Measurements from ENCODE around the gene RNASE3. TPM values are rescaled to one million over a fixed set of nuclear protein-coding genes. Genes with fewer than 3 reads are reported as not detected.
A peak's percentile ranks its signal among the peaks of the same experiment; 100 is the strongest.

RNASE3 gene
- polyA plus RNA-seq, 1 experiment, result not detected

DNA sequence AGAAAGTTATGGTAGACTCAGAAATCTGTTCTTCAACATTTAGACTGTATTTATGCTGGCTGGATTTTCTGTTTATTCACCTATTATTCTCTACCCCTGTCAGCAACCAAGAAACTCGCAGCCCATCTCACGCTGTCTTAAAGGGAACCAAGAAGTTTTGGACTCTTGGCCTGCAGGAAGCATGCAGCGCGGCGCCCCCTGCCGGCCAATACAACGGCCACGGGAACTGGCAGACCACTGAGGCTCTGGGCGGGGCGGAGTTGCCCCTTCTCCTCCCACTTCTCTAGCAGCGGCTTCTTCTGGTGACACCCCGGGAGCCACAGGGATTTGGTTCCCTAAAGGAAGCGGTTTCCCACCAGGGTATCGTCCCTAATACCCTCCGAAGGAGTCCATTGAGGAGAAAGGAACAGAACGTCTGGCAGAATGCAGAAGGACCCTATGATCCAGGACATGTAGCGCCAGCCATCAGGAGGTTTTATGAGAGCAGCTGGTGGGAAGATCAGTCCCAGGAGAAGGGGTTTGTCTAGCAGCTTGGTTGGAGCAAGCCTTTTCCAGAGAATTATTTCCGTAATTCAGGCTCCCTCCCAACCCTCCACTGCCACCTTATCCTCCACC, 43.1 kb downstream of the RNASE3 start:
- ChIA-PET CTCF (no interaction called here), POLR2A (no interaction called here)

DNA sequence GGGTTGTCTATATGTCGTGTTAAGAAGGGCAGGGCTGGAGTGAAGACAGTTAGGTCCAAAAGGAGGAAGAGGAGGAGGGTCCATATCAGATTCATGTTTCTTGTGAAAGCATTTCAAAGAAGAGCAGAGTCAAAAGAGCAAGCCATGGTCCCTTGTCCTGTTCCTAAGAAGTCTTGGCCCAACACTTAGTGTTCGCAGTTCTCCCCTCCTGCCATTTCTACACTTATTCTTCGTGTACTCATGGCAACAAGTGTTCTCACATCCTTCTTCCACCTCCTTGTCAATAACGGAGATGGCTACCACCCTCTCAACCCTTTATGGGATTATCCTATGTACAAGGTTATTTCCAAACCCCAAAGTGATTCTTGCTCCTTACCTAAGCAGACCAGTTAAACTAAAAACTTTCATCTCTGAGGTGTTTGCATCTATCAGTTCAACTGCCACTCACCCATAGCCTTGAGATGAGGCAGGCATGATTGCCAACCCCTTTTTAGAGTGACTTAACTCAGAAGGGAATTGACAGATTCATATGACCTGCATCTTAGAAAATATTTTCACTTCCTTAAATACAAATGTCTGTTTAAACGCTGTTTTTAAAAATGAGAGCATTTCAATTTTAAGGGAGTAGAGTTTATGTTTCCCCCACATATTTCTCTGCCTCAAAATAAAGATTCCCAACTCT, 44.3 kb downstream of the RNASE3 start:
- Histone ChIP-seq H3K36me3 (ENCODE audit: control insufficient read depth, insufficient read depth, low read length) (no peaks in the 10 kb centered on the region), H3K27me3 (ENCODE audit: control insufficient read depth, insufficient read depth, low read length) (peaks cover 2% of the 10 kb centered on the region; the same call in 1 of the 2 replicates), H3K4me3 (ENCODE audit: low read depth, low read length) (no peak overlapping the region)
- no peak for DNase-seq (ENCODE audit: low read depth)
- CTCF ChIA-PET, result no interaction called here
- POLR2A ChIA-PET, result no interaction called here
- TF ChIP-seq, protein P1, sequence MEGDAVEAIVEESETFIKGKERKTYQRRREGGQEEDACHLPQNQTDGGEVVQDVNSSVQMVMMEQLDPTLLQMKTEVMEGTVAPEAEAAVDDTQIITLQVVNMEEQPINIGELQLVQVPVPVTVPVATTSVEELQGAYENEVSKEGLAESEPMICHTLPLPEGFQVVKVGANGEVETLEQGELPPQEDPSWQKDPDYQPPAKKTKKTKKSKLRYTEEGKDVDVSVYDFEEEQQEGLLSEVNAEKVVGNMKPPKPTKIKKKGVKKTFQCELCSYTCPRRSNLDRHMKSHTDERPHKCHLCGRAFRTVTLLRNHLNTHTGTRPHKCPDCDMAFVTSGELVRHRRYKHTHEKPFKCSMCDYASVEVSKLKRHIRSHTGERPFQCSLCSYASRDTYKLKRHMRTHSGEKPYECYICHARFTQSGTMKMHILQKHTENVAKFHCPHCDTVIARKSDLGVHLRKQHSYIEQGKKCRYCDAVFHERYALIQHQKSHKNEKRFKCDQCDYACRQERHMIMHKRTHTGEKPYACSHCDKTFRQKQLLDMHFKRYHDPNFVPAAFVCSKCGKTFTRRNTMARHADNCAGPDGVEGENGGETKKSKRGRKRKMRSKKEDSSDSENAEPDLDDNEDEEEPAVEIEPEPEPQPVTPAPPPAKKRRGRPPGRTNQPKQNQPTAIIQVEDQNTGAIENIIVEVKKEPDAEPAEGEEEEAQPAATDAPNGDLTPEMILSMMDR (IDR thresholded peaks at IDR 0.05; ENCODE audit: insufficient read depth, low read depth, low read length), result no peak

More for the DNA sequence above, 43.1 kb downstream of the RNASE3 start:
- 0 out of 2 replicates have a peak, but pooled peaks cover 2% of the 10 kb centered on the region for H3K27me3 ChIP-seq (ENCODE audit: control insufficient read depth, insufficient read depth, low read length)
- H3K36me3 ChIP-seq (ENCODE audit: control insufficient read depth, insufficient read depth, low read length), result no peaks in the 10 kb centered on the region
- TF ChIP-seq, protein P1 (IDR thresholded peaks at IDR 0.05; ENCODE audit: insufficient read depth, low read depth, low read length), result peak; percentile 52
- DNase-seq (ENCODE audit: low read depth), result no peak
- H3K4me3 ChIP-seq (ENCODE audit: low read depth, low read length), result no peak overlapping the region

Other genes with a start within 250 kb of the RNASE3 start
- gene OR6S1, start 249.7 kb upstream of the RNASE3 start, polyA plus RNA-seq (2011; rRNA removed), result not detected in 2 replicates
- gene RNASE4, start 206.8 kb upstream of the RNASE3 start, polyA plus RNA-seq (2011; rRNA removed), result 38.6 and 42.4 TPM in 2 replicates
- gene ANG, start 202.6 kb upstream of the RNASE3 start, polyA plus RNA-seq (2011; rRNA removed), result 9.2 and 12.7 TPM in 2 replicates
- not detected in 2 replicates for gene EDDM3A, start 145.5 kb upstream of the RNASE3 start, polyA plus RNA-seq (2011; rRNA removed)
- gene EDDM3B, start 123.0 kb upstream of the RNASE3 start, polyA plus RNA-seq (2011; rRNA removed), result not detected in 2 replicates
- not detected in 2 replicates for gene RNASE6, start 110.1 kb upstream of the RNASE3 start, polyA plus RNA-seq (2011; rRNA removed)
- gene RNASE1, start 88.5 kb upstream of the RNASE3 start, polyA plus RNA-seq (2011; rRNA removed), result not detected in 2 replicates
- not detected in 2 replicates for gene RNASE2, start 64.1 kb downstream of the RNASE3 start, polyA plus RNA-seq (2011; rRNA removed)
- gene METTL17, start 98.6 kb downstream of the RNASE3 start, polyA plus RNA-seq (2011; rRNA removed), result 49.8 and 56.2 TPM in 2 replicates
- gene SLC39A2, start 107.9 kb downstream of the RNASE3 start, polyA plus RNA-seq (2011; rRNA removed), result not detected in 2 replicates
- gene NDRG2, start 133.7 kb downstream of the RNASE3 start, polyA plus RNA-seq (2011; rRNA removed), result 0.83 and 1.1 TPM in 2 replicates
- gene TPPP2, start 138.8 kb downstream of the RNASE3 start, polyA plus RNA-seq (2011; rRNA removed), result not detected in 2 replicates
- gene RNASE13, start 143.4 kb downstream of the RNASE3 start, polyA plus RNA-seq (2011; rRNA removed), result not detected in 2 replicates
- not detected in 2 replicates for gene RNASE7, start 151.0 kb downstream of the RNASE3 start, polyA plus RNA-seq (2011; rRNA removed)
- gene RNASE8, start 166.4 kb downstream of the RNASE3 start, polyA plus RNA-seq (2011; rRNA removed), result not detected in 2 replicates
- 40.4 and 62.7 TPM in 2 replicates for gene ARHGEF40, start 178.9 kb downstream of the RNASE3 start, polyA plus RNA-seq (2011; rRNA removed)
- 10.5 and 12.2 TPM in 2 replicates for gene ZNF219, start 207.3 kb downstream of the RNASE3 start, polyA plus RNA-seq (2011; rRNA removed)
- 0.55 and 0.75 TPM in 2 replicates for gene TMEM253, start 209.7 kb downstream of the RNASE3 start, polyA plus RNA-seq (2011; rRNA removed)

Data from BJ (cell line).